Measurements from ENCODE around the gene ANXA7.
"Not testable (repeated sequence)": the region's sequence is repeated elsewhere in the genome, so short reads cannot be mapped to it uniquely, and the experiment has no call there.

The ANXA7 gene

GRCh38 chr10:73407495-73407894, 6.4 kb downstream of the ANXA7 start:
- DNase-seq: no peak

- no peak for DNase-seq
Measured at GRCh38 chr10:73406846-73407245, 7.0 kb downstream of the ANXA7 start.

- no peak for DNase-seq
Measured at GRCh38 chr10:73405556-73405955, 8.3 kb downstream of the ANXA7 start.

GRCh38 chr10:73404690-73405089, 9.2 kb downstream of the ANXA7 start:
- DNase-seq: no peak

- DNase-seq: no peak
Measured at GRCh38 chr10:73401636-73402035, 12.2 kb downstream of the ANXA7 start.

GRCh38 chr10:73399063-73399462, 14.8 kb downstream of the ANXA7 start:
- no peak for DNase-seq

GRCh38 chr10:73398024-73398423, 15.8 kb downstream of the ANXA7 start:
- no peak for DNase-seq

- DNase-seq: not testable (repeated sequence)
Measured at GRCh38 chr10:73394325-73394724, 19.5 kb downstream of the ANXA7 start.

GRCh38 chr10:73388228-73388627, 25.6 kb downstream of the ANXA7 start:
- DNase-seq: no peak

- no peak for DNase-seq
Measured at GRCh38 chr10:73386583-73386982, 27.3 kb downstream of the ANXA7 start.

- no peak for DNase-seq
Measured at GRCh38 chr10:73379064-73379748, 34.7 kb downstream of the ANXA7 start.

- no peak for DNase-seq
Measured at GRCh38 chr10:73376679-73377078, 37.2 kb downstream of the ANXA7 start.

GRCh38 chr10:73368238-73368637, 45.6 kb downstream of the ANXA7 start:
- no peak for DNase-seq

GRCh38 chr10:73366381-73367298, 47.2 kb downstream of the ANXA7 start:
- DNase-seq: no peak

GRCh38 chr10:73364964-73365363, 48.9 kb downstream of the ANXA7 start:
- no peak for DNase-seq

- DNase-seq: no peak
Measured at GRCh38 chr10:73359492-73359891, 54.4 kb downstream of the ANXA7 start.

- DNase-seq: peak; percentile 96
Measured at GRCh38 chr10:73358331-73359279, 55.3 kb downstream of the ANXA7 start, which contains the start of gene CFAP70. Gene CFAP70 (minus strand): TSS chr10:73358864. CDS start chr10:73354796, 4,068 bp downstream.

- no peak for DNase-seq
Measured at GRCh38 chr10:73357821-73358220, 56.0 kb downstream of the ANXA7 start.

GRCh38 chr10:73357166-73357565, 56.7 kb downstream of the ANXA7 start:
- DNase-seq: no peak

- no peak for DNase-seq
Measured at GRCh38 chr10:73344269-73344668, 69.6 kb downstream of the ANXA7 start.

GRCh38 chr10:73340121-73340520, 73.7 kb downstream of the ANXA7 start:
- DNase-seq: no peak

GRCh38 chr10:73339436-73339835, 74.4 kb downstream of the ANXA7 start:
- DNase-seq: no peak
